HG03571 (cell line): ENCODE data around the gene MYB.

Source experiments
- ATAC-seq: cut with Tn5 transposase; IDR thresholded peaks from one replicate; pipeline ENCODE4 v1.9.1; 2021; ENCODE audit not compliant: unreplicated experiment

Gene MYB

GRCh38 chr6:135215563-135215962 is 34.5 kb downstream of the MYB start:
- no peak for ATAC-seq

GRCh38 chr6:135217663-135218062 is 36.6 kb downstream of the MYB start:
- no peak for ATAC-seq

GRCh38 chr6:135219346-135219745 is 38.2 kb downstream of the MYB start:
- ATAC-seq = no peak

- no peak for ATAC-seq
These were observed 39.9 kb downstream of the MYB start for GRCh38 chr6:135221042-135221441.

- no peak for ATAC-seq
These were observed 40.4 kb downstream of the MYB start for GRCh38 chr6:135221505-135221904.

- ATAC-seq = no peak
These were observed 41.5 kb downstream of the MYB start for GRCh38 chr6:135222623-135223022.

GRCh38 chr6:135224037-135224647 is 43.0 kb downstream of the MYB start:
- no peak for ATAC-seq

- no peak for ATAC-seq
These were observed 44.8 kb downstream of the MYB start for GRCh38 chr6:135225911-135226310.

- ATAC-seq = peak; percentile 67
These were observed 45.4 kb downstream of the MYB start for GRCh38 chr6:135226537-135226936.

- ATAC-seq = no peak
These were observed 46.2 kb downstream of the MYB start for GRCh38 chr6:135227349-135227748.

- ATAC-seq = no peak
These were observed 46.6 kb downstream of the MYB start for GRCh38 chr6:135227758-135228157.

GRCh38 chr6:135228486-135228885 is 47.4 kb downstream of the MYB start:
- ATAC-seq = peak; percentile 39

GRCh38 chr6:135229996-135230395 is 48.9 kb downstream of the MYB start:
- ATAC-seq = no peak

- no peak for ATAC-seq
These were observed 49.8 kb downstream of the MYB start for GRCh38 chr6:135230711-135231468.

- no peak for ATAC-seq
These were observed 50.3 kb downstream of the MYB start for GRCh38 chr6:135231469-135231844.

- ATAC-seq = peak; percentile 56
These were observed 52.8 kb downstream of the MYB start for GRCh38 chr6:135233686-135234491.

GRCh38 chr6:135234492-135234780 is 53.3 kb downstream of the MYB start:
- ATAC-seq = no peak

- ATAC-seq = no peak
These were observed 54.6 kb downstream of the MYB start for GRCh38 chr6:135235716-135236115.

GRCh38 chr6:135236319-135236718 is 55.2 kb downstream of the MYB start:
- no peak for ATAC-seq

GRCh38 chr6:135236732-135237131 is 55.6 kb downstream of the MYB start:
- no peak for ATAC-seq

- no peak for ATAC-seq
These were observed 59.6 kb downstream of the MYB start for GRCh38 chr6:135240711-135241110.
